SK-N-SH (cell line): ENCODE measurements around the gene MX2. TPM values are rescaled to one million over a fixed set of nuclear protein-coding genes. Genes with fewer than 3 reads are reported as not detected.

Experiments
- CTCF ChIA-PET: fragments of 300-600, 350-600 bp; formaldehyde crosslinking; extraction: SDS; loops from one replicate; lab custom pipeline; 2021; lab: Yijun Ruan, JAX
- POLR2A ChIA-PET: fragments of 350-600 bp; sonication (Branson Sonifier 250); formaldehyde crosslinking; extraction: SDS; loops from one replicate; lab custom pipeline; 2020; ENCODE audit warnings: antibody characterized with exemption, inconsistent platforms; lab: Yijun Ruan, JAX
- DNase-seq: peaks from one replicate; pipeline ENCODE4 v3.0.0; 2012
- H2AFZ ChIP-seq: fragments of 200-600 bp; sonication (generic); 2 replicates; pipeline ENCODE4 v1.8.1; 2016; ENCODE audit warnings: antibody characterized with exemption, mild to moderate bottlenecking, low read depth
- H3F3A ChIP-seq: fragments of 200-600 bp; sonication (generic); replicated peaks from 2 replicates; pipeline ENCODE3; 2016; ENCODE audit warnings: antibody characterized with exemption, mild to moderate bottlenecking; ENCODE audit not compliant: insufficient read depth
- H3K27ac ChIP-seq, 2 experiments: fragments of 200-500 bp in 1 of 2; fragments of 200-600 bp in 1 of 2; sonication (Bioruptor generic) in 1 of 2; sonication (generic), shearing (Covaris generic) in 1 of 2; 2 replicates each; pipeline versions ENCODE4 v1.5.1 to v1.6.1; 2014 to 2016; ENCODE audit warnings: low read depth in 2 of 2, inconsistent platforms in 1 of 2, low read length in 1 of 2, mild to moderate bottlenecking in 1 of 2, mixed read lengths in 1 of 2
- H3K27me3 ChIP-seq: fragments of 200-600 bp; sonication (generic), shearing (Covaris generic); 2 replicates; pipeline ENCODE4 v1.6.1; 2016; ENCODE audit warnings: mixed run types; ENCODE audit not compliant: insufficient read depth
- H3K36me3 ChIP-seq, 2 experiments: fragments of 200-500 bp in 1 of 2; fragments of 200-600 bp in 1 of 2; sonication (Bioruptor generic) in 1 of 2; sonication (generic) in 1 of 2; replicated peaks in 1 of 2; 2 replicates each; pipeline versions ENCODE3 to v1.5.1; 2014 to 2016; ENCODE audit warnings: low read length in 1 of 2, mild to moderate bottlenecking in 1 of 2; ENCODE audit not compliant: insufficient read depth in 2 of 2, control insufficient read depth in 1 of 2
- H3K4me1 ChIP-seq, 2 experiments: fragments of 200-500 bp in 1 of 2; fragments of 200-600 bp in 1 of 2; sonication (Bioruptor generic) in 1 of 2; sonication (generic), shearing (Covaris generic) in 1 of 2; 2 replicates each; pipeline versions ENCODE4 v1.5.1 to v1.6.1; 2014 to 2016; ENCODE audit warnings: low read depth in 1 of 2, low read length in 1 of 2, mixed run types in 1 of 2; ENCODE audit not compliant: insufficient read depth in 2 of 2, control insufficient read depth in 1 of 2
- H3K4me2 ChIP-seq: fragments of 200-600 bp; sonication (generic), shearing (Covaris generic); 2 replicates; pipeline ENCODE4 v1.6.1; 2017; ENCODE audit warnings: mixed run types
- H3K4me3 ChIP-seq, 2 experiments: fragments of 200-500 bp in 1 of 2; fragments of 200-600 bp in 1 of 2; sonication (Bioruptor generic) in 1 of 2; sonication (generic), shearing (Covaris generic) in 1 of 2; 2 replicates each; pipeline versions ENCODE4 v1.5.1 to v1.8.1; 2014 to 2016; ENCODE audit warnings: low read depth in 2 of 2, inconsistent platforms in 1 of 2, low read length in 1 of 2, mild to moderate bottlenecking in 1 of 2, mixed read lengths in 1 of 2, moderate library complexity in 1 of 2
- H3K79me2 ChIP-seq: fragments of 200-600 bp; sonication (generic); 2 replicates; pipeline ENCODE4 v1.8.1; 2017; ENCODE audit warnings: mild to moderate bottlenecking; ENCODE audit not compliant: insufficient read depth
- H3K9ac ChIP-seq: fragments of 200-600 bp; sonication (generic); 2 replicates; pipeline ENCODE4 v1.6.1; 2017; ENCODE audit warnings: mixed run types
- H3K9me2 ChIP-seq: fragments of 200-600 bp; sonication (generic); 2 replicates; pipeline ENCODE4 v1.6.1; 2017; ENCODE audit warnings: mixed run types
- H3K9me3 ChIP-seq: fragments of 200-600 bp; sonication (generic); 2 replicates; pipeline ENCODE4 v1.6.1; 2017; ENCODE audit warnings: mixed run types, mild to moderate bottlenecking, moderate library complexity
- H4K20me1 ChIP-seq: fragments of 200-600 bp; sonication (generic); 2 replicates; pipeline ENCODE4 v1.6.1; 2017; ENCODE audit warnings: mild to moderate bottlenecking, mixed run types; ENCODE audit not compliant: insufficient read depth
- GATA2 ChIP-seq: sonication (generic); formaldehyde crosslinking; IDR thresholded peaks from 2 replicates; pipeline ENCODE4 v1.5.0; 2020; ENCODE audit warnings: mild to moderate bottlenecking, missing genetic modification reagents
- MXI1 ChIP-seq: IDR thresholded peaks from 2 replicates; pipeline ENCODE4 v1.6.1; 2012; ENCODE audit warnings: mild to moderate bottlenecking, low read depth, low read length, improper control_type of control experiment
- NFIC ChIP-seq: IDR thresholded peaks from 2 replicates; pipeline ENCODE4 v1.4.0; 2012; ENCODE audit warnings: borderline replicate concordance
- NRF1 ChIP-seq: IDR thresholded peaks from 2 replicates; pipeline ENCODE4 v1.6.1; 2012; ENCODE audit warnings: low read depth, mild to moderate bottlenecking, low read length
- RAD21 ChIP-seq: IDR thresholded peaks from 2 replicates; pipeline ENCODE4 v1.6.1; 2012; ENCODE audit warnings: mild to moderate bottlenecking, low read length
- REST ChIP-seq: IDR thresholded peaks from 2 replicates; pipeline ENCODE4 v1.6.1; 2012; ENCODE audit warnings: mild to moderate bottlenecking, low read depth, low read length, moderate library complexity
- WGBS: methylation state at CpG from one replicate; pipeline ENCODE4 v1.1.6; 2017; ENCODE audit warnings: low lambda C conversion rate; 5-methylcytosine and 5-hydroxymethylcytosine counted together
- polyA plus RNA-seq, 3 experiments: library from polyadenylated mRNA; depleted of rRNA; stranded (reverse); fragments of >200 nt; gene quantifications; 2 replicates each; pipeline ENCODE4 v1.2.3, GENCODE V29; 2012
- TF ChIP-seq, protein P1 (sequence below): IDR thresholded peaks from 2 replicates; pipeline ENCODE4; 2012

Gene MX2
- polyA plus RNA-seq, 1 of the 3 experiments (the other 2 are of a cell fraction), result 0.08 TPM

DNA sequence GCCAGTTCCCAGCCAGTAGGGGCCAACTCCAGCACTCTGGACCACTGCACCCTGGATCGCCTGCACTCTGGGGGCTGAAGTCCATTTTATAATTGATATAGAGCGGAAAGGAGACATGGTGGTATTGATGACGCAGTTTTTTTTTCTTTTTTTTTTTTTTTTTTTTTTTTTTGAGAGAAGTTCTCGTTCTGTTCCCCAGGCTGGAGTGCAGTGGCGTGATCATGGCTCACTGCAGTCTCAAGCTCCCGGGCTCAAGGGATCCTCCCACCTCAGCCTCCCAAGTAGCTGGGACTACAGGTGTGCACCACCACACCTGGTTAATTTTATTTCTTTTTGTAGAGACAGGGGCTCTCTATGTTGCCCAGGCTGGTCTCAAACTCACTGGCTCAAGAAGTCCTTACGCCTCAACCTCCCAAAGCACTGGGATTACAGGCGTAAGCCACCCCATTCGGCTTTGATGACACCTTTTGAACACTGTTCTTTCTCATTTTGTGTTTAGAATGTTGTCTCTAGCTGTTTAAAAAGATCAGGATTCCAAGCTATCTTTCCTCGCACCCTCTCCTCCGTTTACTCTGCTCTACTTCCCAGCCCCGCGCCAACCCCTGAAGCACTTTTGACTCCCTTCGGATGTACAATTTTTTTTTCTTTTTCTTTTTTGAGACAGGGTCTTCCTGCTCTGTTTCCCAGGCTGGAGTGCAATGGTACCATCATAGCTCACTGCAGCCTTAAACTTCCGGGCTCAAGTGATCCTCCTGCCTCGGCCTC lies 960 bp downstream of the MX2 start:
- Histone ChIP-seq H2AFZ (no peak overlapping the region), H3K27ac (no peak overlapping the region), H3K27me3 (no peaks in the 10 kb centered on the region; the same call in 1 of the 2 replicates), H3K4me3 (no peak overlapping the region), H3F3A (no peaks in the 10 kb centered on the region), H3K9me3 (no peaks in the 10 kb centered on the region), H3K36me3 (no peaks in the 10 kb centered on the region), H3K9me2 (no peaks in the 10 kb centered on the region), H3K4me1 (no peaks in the 10 kb centered on the region), H4K20me1 (no peaks in the 10 kb centered on the region), H3K4me2 (no peak overlapping the region), H3K79me2 (no peaks in the 10 kb centered on the region), H3K9ac (no peak overlapping the region)
- POLR2A ChIA-PET, result no interaction called here
- no peak for TF ChIP-seq REST
- CTCF ChIA-PET, result no interaction called here
- 77% methylated on average over 16 of the region's 16 CpGs for WGBS
- DNase-seq, result no peak

DNA sequence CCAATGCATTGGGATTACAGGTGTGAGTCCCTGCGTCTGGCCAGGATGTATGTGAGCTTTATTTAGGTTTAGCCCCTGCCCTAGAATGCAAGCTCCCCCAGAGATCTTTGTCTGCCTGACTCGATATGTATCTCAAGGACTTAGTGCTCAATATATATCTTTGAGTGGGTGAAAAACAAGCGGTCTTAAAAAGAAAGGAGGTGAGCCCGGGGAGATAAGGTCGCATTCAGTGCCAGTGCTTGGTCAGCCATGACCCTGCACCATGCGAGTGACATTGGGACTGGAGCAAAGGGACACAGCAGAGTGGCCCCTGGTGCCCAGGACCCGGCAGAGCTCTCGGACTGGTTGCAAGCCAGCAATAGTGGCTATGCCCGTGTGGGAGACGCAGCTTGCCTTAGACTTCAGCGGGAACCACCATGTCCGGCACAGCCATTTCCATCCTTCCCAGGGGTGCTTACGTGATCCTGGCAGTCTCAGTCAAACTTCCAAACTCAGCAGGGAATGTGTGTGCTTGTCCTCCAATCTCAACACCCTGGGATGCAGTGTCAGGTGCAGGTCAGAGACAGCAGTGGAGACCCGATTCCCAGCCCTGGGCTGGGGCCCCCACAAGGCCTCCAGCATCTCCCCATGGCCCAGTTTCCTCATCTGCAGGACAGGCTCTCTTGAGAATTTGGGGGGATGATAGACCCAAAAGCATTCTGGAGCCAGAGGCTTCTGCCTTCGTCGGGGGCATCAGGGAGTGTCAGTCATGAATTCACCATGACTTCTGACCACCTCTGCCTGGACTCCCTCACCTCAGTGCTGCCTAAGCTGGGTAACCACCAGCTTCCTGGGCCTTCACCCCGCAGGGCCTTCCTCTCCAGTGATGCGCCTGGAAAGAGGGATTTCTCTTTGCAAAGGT lies 1.8 kb downstream of the MX2 start:
- WGBS, result 70% methylated on average over 13 of the region's 18 CpGs
- Histone ChIP-seq H4K20me1 (no peaks in the 10 kb centered on the region), H3K9me2 (no peaks in the 10 kb centered on the region), H3K4me1 (no peaks in the 10 kb centered on the region), H3K27ac (no peak overlapping the region), H3K4me2 (no peak overlapping the region), H3K9me3 (no peaks in the 10 kb centered on the region)
- no peak for DNase-seq
- CTCF ChIA-PET, result no interaction called here
- TF ChIP-seq RAD21 (no peak), GATA2 (CRISPR knock-in tag) (no peak)
- TF ChIP-seq, all 33 proteins: peak for 0
- no peaks in the 10 kb centered on the region for H3K36me3 ChIP-seq
- H2AFZ ChIP-seq, result no peak overlapping the region
- POLR2A ChIA-PET, result no interaction called here
- H3K27me3 ChIP-seq, result no peaks in the 10 kb centered on the region
- H3K9ac ChIP-seq, result no peak overlapping the region
- H3F3A ChIP-seq, result no peaks in the 10 kb centered on the region
- H3K79me2 ChIP-seq, result no peaks in the 10 kb centered on the region
- no peak overlapping the region for H3K4me3 ChIP-seq

GRCh38 chr21:41364308-41364707 lies 2.5 kb downstream of the MX2 start:
- ChIA-PET POLR2A (no interaction called here), CTCF (no interaction called here)

More at GRCh38 chr21:41364308-41364707, 2.5 kb downstream of the MX2 start:
- Histone ChIP-seq H3K36me3 (no peaks in the 10 kb centered on the region), H3K9me2 (no peaks in the 10 kb centered on the region), H4K20me1 (no peaks in the 10 kb centered on the region), H3F3A (no peaks in the 10 kb centered on the region), H3K9me3 (no peaks in the 10 kb centered on the region), H3K27me3 (no peaks in the 10 kb centered on the region), H3K4me2 (no peak overlapping the region), H3K9ac (no peak overlapping the region), H3K4me1 (no peaks in the 10 kb centered on the region), H3K27ac (no peak overlapping the region), H3K4me3 (no peak overlapping the region), H3K79me2 (no peaks in the 10 kb centered on the region), H2AFZ (no peak overlapping the region)
- DNase-seq, result no peak
- TF ChIP-seq, protein P1, sequence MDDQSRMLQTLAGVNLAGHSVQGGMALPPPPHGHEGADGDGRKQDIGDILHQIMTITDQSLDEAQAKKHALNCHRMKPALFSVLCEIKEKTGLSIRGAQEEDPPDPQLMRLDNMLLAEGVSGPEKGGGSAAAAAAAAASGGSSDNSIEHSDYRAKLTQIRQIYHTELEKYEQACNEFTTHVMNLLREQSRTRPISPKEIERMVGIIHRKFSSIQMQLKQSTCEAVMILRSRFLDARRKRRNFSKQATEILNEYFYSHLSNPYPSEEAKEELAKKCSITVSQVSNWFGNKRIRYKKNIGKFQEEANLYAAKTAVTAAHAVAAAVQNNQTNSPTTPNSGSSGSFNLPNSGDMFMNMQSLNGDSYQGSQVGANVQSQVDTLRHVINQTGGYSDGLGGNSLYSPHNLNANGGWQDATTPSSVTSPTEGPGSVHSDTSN, result no peak
- TF ChIP-seq NFIC (no peak), MXI1 (no peak), RAD21 (no peak), NRF1 (no peak)
- 64% methylated on average over 6 of the region's 6 CpGs for WGBS
